Type B pancreatic cell (in vitro differentiated cells): Measurements from ENCODE around the gene CIITA. TPM values are rescaled to one million over a fixed set of nuclear protein-coding genes. Genes with fewer than 3 reads are reported as not detected.

Source experiments
- DNase-seq: peaks from one replicate; pipeline ENCODE4 v3.0.0; 2021; ENCODE audit warnings: mixed read lengths; ENCODE audit not compliant: unreplicated experiment; ENCODE audit errors: extremely low spot score
- H3K27ac Mint-ChIP-seq: 2 replicates; pipeline ENCODE4 v1.8.0; 2021; ENCODE audit warnings: mild to moderate bottlenecking, mixed read lengths
- H3K27me3 Mint-ChIP-seq: 2 replicates; pipeline ENCODE4 v1.8.0; 2021; ENCODE audit warnings: mixed read lengths
- H3K36me3 Mint-ChIP-seq: 2 replicates; pipeline ENCODE4 v1.8.0; 2021; ENCODE audit warnings: mixed read lengths
- H3K4me1 Mint-ChIP-seq: one replicate; pipeline ENCODE4 v1.8.0; 2021; ENCODE audit warnings: mixed read lengths; ENCODE audit not compliant: unreplicated experiment
- H3K4me3 Mint-ChIP-seq: 2 replicates; pipeline ENCODE4 v1.8.0; 2021; ENCODE audit warnings: mild to moderate bottlenecking, mixed read lengths
- H3K9me3 Mint-ChIP-seq: 2 replicates; pipeline ENCODE4 v1.8.0; 2021; ENCODE audit warnings: mixed read lengths
- CTCF ChIP-seq: fragments of 200-600 bp; sonication (generic); conservative IDR thresholded peaks from 2 replicates; pipeline ENCODE4 v1.5.0; 2021; ENCODE audit warnings: antibody characterized with exemption, mild to moderate bottlenecking
- total RNA-seq: library from RNA; stranded (reverse); gene quantifications from 2 replicates; pipeline ENCODE4 v1.2.1, GENCODE V29; 2021; ENCODE audit warnings: low replicate concordance

The CIITA gene
- total RNA-seq, 1 donor from 2014 or later, result not detected

GRCh38 chr16:10878328-10878643 is 1.3 kb downstream of the CIITA start:
- Mint-ChIP-seq H3K27me3 (peaks cover 39% of the 10 kb centered on the region), H3K4me3 (no peak overlapping the region), H3K36me3 (no peaks in the 10 kb centered on the region), H3K4me1 (no peaks in the 10 kb centered on the region), H3K27ac (no peak overlapping the region), H3K9me3 (no peaks in the 10 kb centered on the region)
- TF ChIP-seq CTCF, result no peak
- DNase-seq, result no peak

- Mint-ChIP-seq H3K27me3 (peaks cover 43% of the 10 kb centered on the region), H3K4me1 (no peaks in the 10 kb centered on the region), H3K4me3 (no peak overlapping the region), H3K27ac (no peak overlapping the region), H3K9me3 (no peaks in the 10 kb centered on the region), H3K36me3 (no peaks in the 10 kb centered on the region)
- DNase-seq, result no peak
- TF ChIP-seq CTCF, result no peak
These were observed 1.9 kb downstream of the CIITA start for GRCh38 chr16:10878644-10879501.

- DNase-seq, result no peak
- peaks cover 37% of the 10 kb centered on the region for H3K27me3 Mint-ChIP-seq
- no peak overlapping the region for H3K4me3 Mint-ChIP-seq
- no peaks in the 10 kb centered on the region for H3K9me3 Mint-ChIP-seq
- TF ChIP-seq CTCF, result no peak
- H3K4me1 Mint-ChIP-seq, result no peaks in the 10 kb centered on the region
- H3K36me3 Mint-ChIP-seq, result no peaks in the 10 kb centered on the region
- H3K27ac Mint-ChIP-seq, result no peak overlapping the region
These were observed 2.9 kb downstream of the CIITA start for GRCh38 chr16:10879681-10880589.

GRCh38 chr16:10880594-10881452 is 3.8 kb downstream of the CIITA start:
- H3K36me3 Mint-ChIP-seq, result no peaks in the 10 kb centered on the region
- no peak for DNase-seq
- H3K4me3 Mint-ChIP-seq, result no peak overlapping the region
- peaks cover 30% of the 10 kb centered on the region for H3K27me3 Mint-ChIP-seq
- no peak overlapping the region for H3K27ac Mint-ChIP-seq
- H3K4me1 Mint-ChIP-seq, result no peaks in the 10 kb centered on the region
- TF ChIP-seq CTCF, result no peak
- H3K9me3 Mint-ChIP-seq, result no peaks in the 10 kb centered on the region

GRCh38 chr16:10881479-10882030 is 4.6 kb downstream of the CIITA start:
- Mint-ChIP-seq H3K27ac (no peak overlapping the region), H3K4me1 (no peaks in the 10 kb centered on the region), H3K9me3 (no peaks in the 10 kb centered on the region), H3K4me3 (no peak overlapping the region), H3K36me3 (no peaks in the 10 kb centered on the region), H3K27me3 (peaks cover 27% of the 10 kb centered on the region)
- no peak for TF ChIP-seq CTCF
- DNase-seq, result no peak
